HG03108 (cell line): ENCODE measurements around the gene PRKN.

ENCODE experiments used
- ATAC-seq: cut with Tn5 transposase; IDR thresholded peaks from one replicate; pipeline ENCODE4 v1.9.1; 2021; ENCODE audit warnings: moderate library complexity; ENCODE audit not compliant: unreplicated experiment

PRKN gene

DNA sequence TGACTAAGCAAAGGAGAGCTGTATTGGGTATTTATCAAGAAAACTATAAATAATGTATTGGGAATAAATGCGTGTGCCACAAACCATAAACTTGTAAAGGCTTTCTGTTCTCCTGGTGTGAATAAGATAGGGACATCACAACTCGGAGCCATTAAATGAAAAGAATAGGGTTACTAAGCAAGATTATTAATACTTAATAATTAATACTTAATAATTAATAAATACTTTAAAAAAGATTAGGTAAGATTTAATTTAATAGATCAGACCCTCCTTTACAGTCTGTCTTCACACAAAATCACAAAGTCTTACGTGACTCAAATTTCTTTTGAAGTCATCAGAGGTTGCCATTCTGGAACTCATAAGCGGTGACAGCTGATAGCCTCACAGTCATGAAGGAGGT, 648.9 kb downstream of the PRKN start:
- ATAC-seq: no peak

DNA sequence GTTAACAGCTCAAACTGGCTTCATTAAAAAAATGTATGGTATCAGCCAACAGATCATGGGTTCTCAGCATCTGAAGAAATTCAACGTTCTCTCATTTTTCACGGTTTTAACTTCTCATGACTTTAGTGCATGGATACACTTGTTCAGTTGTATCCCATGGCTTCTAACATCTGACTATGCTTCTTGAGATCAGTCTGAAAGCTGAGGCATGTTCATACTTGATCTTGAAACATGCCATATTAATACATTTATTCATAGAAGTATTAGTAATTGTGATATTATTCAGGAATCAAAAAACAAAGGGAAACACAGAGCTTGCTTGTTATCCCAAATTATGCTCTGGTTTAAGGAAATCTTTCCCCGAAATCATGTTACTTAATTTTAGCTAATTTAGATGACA, 649.4 kb downstream of the PRKN start:
- no peak for ATAC-seq

DNA sequence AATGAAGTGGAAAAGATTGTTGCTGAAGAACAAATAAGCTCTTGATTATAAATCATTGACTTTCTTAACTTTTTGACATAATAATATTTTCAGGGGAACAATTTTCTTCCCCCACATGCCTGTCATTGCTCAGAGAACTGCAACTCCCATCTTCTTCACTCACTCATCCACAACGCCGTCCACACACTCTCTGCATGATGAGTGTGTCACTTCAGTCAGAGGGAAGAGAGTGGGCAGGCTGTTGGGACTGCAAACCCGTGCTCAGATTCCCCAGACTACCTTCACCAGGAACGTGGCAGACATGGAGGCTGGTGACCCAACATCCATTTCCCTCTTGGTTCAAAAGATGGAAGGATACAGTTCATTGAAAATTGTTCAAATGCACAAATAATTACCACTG, 650.8 kb downstream of the PRKN start:
- ATAC-seq: no peak

DNA sequence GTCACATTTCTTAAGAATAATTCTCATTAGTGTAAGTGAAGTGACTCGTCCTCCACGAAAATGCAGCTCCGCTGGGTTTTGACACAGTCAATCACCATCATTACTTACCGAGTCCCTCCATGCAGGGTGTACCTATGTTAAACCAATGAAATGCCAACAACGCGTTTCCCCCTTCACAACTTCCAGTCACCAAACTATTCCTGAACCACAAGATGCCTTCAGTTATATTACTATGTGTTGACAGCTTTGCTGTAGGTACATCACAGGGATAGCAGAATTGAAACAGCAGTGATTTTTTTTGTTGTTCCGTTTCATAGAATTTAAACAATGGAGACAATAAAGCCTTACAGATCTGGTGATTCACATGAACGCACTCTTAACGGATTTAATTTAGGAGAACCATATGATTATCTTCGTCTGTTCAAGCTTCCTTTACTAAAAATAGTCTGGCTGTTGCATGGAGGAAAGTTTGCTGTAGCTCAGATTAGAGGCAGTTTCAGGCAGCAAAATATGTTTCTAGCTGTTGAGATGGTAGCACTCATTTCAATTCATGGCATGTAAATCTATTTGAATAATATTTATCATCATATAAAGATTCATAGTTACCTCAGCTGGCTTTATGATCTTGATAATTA, 652.8 kb downstream of the PRKN start:
- no peak for ATAC-seq

DNA sequence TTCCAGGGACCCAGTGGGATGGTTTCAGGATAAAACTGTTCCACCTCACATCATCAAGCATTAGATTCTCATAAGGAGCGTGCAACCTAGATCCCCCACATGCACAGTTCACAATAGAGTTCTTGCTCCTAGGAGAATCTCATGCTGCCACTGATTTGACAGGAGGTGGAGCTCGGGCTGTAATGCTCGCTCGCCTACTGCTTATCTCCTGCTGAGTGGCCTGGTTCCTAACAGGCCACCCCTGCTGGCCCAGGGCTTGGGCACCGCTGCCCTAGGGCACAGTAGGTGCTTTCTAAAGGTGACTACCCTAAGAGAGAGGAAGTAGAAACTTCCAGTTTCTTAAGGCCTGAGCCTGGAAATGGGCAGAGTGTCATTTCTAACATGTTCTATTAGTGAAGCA, 656.9 kb downstream of the PRKN start:
- no peak for ATAC-seq

DNA sequence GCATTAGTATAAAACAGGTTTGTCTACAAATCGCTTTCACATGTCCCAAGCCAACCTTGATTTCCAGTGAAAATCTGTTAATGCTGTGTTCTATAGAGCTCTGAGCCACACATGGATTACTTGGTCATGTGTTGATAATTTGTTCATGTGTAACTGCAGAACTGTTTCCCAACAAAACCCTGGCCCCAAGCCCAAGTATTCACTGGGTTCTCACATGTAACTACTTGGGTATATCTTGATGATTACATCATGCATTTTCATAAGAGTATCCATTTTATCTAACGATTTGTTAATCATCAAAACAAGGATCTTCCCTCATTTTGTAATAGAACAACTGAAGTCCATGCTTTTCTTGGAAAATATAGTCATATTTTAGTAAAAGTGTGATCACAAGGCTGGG, 657.6 kb downstream of the PRKN start:
- ATAC-seq: no peak

DNA sequence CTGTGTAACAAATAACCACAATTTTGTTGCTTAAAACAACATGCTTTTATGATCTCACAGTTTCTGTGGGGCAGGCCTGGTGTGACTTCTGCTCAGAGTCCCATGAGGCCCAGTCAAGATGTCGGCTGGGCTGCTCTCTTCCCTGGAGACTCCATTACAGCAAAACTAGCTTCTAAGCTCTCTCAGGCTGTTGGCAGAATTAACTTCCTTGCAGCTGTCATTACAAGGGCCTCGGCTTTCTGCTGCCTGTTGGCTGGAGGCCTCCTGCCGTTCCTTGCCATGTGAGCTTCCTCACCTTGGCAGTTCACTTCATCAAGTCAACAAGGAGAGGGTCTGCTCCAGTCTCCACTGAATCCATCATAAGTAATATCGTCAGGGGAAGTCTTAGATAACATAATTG, 659.2 kb downstream of the PRKN start:
- ATAC-seq: no peak

DNA sequence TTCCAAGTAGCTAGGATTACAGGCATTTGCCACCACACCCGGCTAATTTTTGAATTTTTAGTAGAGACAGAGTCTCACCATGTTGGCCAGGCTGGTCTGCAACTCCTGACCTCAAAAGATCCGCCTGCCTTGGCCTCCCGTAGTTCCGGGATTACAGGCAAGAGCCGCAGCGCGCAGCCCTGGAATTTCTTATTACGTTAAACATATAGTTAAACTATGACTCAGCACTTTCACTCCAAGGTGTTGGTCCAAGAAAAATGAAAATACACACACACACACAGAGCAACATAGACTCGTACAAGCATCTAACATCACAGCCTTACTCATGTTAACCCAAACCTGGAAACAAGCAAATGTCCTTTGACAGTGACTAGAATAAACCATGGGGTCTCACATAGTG, 663.9 kb downstream of the PRKN start:
- no peak for ATAC-seq

DNA sequence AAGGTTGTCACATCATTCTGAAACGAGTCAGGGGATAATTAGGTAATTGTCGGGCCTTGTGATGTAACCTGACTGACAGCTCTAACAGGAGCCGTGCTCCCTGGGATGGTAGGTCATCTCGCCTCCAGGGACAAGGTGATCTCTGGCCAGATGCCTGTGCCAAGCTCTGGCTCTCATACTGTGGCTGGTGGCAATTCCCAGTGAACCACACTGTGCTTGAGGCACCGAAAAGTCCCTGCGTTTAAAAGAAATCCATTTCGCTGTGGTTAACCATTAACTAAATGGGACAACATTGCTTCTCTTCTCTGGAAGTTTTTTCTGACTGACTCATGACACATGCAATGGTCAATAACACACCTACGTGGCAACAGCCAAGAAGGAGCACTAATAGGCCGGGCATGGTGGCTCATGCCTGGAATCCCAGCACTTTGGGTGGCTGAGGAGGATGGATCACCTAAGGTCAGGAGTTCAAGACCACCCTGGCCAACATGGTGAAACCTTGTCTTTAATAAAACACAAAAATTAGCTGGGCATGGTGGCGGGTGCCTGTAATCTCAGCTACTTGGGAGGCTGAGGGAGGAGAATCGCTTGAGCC, 669.2 kb downstream of the PRKN start:
- ATAC-seq: no peak

DNA sequence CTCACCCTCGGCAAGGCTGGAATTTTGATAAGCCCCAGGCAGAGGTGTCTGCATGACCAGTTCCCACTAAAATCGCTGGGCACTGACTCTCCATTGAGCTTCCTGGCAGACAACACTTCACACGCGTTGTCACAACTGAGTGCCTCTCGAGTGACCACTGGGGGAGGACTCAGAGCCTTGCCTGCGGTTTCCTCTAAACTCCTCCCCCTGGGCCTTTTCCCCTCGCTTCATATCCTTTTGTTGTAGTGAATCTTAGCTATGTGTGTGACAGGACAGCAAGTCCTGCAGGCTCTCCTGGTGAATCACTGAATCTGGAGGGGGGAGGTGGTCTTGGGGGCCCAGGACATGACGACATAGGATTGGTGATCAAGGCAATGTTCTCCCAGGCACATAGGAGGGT, 670.8 kb downstream of the PRKN start:
- no peak for ATAC-seq

DNA sequence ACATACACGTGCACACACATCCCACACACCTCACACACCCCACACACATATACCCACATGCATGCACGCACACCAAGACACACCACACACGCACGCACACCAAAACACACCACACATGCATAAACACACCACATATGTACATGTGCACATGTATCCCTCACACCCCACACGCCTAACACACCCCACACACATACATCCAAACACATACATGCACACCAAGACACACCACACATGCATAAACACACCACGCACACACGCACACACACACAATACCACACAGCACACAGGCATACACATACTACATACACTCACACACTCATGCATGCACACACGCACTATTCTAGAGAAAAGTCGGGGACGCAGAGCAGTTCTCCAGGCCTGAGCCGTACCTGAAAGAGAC, 671.5 kb downstream of the PRKN start:
- no peak for ATAC-seq

DNA sequence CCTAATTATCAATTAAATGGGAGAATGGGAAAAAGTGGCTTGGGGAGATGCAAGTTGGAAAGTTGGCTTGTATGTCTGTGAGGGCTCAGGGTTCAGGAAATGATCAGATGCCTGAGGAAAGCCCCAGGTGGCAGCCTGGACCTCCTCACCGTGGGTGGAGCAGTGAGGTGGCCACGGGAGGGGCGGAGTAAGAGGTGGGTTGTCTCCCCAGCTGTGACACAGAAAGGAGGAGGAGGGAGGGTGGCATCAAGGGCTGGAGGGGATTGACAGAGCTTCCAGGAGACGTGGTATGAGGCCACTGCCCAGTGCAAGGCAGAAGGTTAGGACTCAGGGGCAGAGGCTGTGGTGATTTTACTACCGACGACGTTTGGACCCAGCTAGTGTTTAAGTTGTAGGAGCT, 672.2 kb downstream of the PRKN start:
- ATAC-seq: no peak

DNA sequence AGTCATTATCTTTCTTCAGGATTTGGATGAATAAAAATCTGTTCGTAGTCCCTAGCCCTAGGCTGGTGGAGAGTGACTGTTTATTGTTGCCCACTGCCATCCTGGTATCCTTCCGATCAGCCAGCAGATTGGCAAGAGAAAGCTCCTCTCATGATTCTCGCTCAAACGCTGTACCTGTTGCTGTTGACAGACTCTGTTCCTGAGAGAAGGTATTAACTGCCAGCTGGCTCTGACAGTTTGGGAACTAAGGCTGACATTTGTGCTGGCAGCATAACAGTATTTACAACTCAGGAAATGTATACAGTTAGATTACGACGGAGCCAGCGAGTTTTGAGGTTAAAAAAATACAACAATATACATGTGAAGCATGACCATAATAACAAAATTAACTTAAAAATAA, 674.5 kb downstream of the PRKN start:
- no peak for ATAC-seq

DNA sequence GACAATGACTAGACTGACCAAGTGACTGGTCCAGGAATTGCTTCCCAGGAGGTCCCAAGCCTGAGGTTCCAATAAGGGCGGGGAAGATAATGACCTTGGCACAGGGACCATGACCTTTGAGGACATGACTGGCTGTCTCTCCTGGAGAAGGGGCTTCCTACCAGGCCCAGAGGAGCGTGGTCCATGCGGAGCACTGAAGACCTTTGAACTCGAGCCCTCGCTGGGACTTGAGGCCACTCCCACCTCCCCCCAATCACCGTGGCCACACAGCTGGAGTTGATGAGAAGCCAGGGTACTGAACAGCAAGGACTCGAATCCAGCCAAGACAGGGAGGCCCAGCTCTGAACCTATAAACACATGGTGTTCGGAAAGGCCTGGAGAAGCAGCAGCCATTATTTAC, 677.0 kb downstream of the PRKN start:
- ATAC-seq: no peak

DNA sequence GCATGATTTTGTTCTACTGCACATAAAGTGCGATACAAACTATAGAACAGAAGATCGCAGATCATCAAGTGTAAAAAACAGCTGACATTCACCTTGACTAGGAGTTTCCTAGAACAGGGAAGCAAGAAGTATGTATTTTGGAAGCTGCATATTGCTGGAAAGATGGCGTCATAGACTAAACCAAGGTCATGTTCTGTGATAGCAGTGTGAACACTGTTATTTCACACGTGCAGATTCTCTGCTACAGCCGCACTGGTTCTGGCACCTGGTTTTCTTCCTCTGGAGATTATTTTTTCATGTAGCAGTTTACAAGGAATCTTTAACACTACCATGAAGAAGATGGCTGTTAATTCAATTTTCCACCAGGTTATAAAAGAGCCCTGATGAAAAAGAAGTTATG, 681.2 kb downstream of the PRKN start:
- no peak for ATAC-seq

DNA sequence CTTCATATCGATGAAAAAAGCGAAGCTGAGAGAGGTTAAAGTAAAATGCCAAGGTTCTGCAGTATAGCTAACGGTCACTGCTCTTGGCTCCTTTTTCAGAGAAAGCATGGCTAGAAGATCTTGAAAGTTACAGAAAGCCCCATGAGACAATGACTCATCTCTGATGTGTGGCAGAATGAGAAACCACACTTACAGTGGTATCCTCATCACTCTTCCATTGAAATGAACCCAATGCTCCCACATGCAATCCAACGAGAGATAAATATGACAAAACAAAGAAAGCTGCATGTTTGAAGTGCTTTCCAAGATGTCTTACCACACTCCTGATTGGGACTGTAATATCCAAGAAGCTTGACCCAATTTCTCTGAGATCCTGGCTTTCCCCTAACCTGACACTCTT, 694.9 kb downstream of the PRKN start:
- ATAC-seq: no peak

DNA sequence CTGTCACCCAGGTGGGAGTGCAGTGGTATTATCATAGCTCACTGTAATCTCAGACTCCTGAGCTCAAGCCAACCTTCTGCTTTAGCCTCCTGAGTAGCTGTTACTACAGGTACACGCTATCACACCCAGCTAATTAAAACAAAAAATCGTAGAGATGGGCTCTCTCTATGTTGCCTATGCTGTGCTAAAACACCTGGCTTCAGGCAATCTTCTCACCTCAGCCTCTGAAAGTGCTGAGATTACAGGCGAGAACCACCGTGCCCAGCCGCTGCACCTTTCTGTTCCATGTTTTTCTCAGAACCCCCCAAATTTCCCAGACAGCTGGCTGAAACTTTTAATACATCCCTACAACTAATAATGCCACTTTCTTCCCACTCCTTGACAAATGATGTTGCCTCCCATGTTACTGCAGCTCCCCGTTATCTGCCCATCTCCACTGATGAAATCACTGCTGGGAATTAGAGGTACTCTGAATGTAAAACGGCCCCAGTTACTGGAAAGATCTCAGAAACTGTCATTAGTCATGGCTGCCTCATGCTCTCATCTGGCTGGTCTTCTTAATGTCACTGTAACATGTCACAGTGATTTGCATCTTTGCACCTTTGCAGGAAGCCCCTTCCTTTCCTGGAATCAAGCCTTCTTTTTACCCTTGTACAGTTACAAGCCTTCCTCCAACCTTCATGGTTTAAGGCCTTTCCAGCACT, 697.5 kb downstream of the PRKN start:
- ATAC-seq: no peak

DNA sequence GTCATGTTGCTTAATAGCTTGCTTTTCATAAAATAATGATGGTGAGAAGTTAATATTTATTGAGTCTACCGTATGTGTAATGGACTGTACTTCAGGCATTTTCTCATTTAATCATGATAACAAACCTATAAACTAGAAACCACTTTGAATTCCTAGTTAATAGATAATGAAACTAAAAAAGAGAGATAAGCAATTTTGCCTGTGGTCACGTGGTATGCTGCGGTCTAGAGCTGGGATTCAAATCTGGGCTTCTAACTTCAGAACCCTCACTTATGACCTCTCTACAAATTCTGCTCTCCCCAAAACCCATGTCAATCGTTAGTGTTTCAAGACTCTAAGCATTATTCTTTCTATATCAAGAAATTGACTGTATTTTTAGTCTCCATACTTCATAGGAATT, 700.7 kb downstream of the PRKN start:
- no peak for ATAC-seq

DNA sequence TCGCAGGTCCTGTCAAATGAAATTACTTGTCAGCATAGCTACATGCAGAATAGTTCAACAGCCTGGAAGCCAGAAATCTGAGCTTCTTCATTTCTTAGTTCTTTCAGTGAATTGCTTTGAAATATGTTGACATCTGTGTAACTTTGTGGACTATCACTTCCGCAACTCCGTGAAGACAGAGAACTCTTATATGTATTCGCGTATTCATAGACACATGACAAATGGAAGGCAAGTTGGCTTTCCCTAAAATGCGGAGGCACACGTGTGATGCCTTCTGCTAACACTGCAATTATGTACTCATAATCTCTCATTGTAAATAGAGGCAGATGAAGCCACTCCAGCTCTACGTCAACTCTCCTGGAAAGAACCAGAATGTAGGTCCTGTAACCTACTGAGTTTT, 701.5 kb downstream of the PRKN start:
- ATAC-seq: no peak

DNA sequence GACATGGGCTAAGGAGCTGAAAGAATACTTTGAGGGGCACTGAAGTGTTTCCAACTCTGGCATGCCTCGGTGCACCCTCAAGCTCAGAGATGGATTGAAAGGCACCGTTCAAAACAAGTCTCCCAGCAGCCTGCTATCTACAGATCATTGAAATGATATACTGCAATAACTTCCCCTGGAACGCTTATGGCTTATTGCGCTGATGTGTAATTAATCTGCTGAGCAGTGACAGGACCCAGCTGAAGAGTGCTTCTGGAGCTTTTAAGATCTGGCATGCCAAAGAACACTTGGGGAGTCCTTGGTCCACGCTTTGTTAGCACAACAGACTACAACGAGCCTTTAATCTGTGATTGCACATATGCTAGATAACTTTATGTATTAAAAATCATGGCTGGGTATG, 708.2 kb downstream of the PRKN start:
- no peak for ATAC-seq

DNA sequence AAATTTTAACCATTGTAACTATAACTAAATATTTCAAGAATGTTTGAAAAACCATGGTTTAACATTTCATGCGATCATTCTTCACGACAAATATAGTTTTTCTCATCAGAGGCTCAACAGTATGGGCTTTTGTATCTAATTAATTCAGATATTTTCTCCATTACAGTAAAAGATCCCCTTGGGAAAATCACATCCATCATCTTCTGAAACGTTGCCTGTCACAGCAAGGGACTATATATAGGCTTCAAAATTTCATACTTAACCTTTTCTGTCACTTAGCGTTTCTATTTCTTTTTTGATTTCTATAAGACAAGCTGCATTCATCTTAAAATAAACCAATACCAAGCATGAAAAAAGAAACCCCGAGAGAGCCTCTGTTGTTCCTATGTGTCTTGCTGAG, 710.0 kb downstream of the PRKN start:
- no peak for ATAC-seq

DNA sequence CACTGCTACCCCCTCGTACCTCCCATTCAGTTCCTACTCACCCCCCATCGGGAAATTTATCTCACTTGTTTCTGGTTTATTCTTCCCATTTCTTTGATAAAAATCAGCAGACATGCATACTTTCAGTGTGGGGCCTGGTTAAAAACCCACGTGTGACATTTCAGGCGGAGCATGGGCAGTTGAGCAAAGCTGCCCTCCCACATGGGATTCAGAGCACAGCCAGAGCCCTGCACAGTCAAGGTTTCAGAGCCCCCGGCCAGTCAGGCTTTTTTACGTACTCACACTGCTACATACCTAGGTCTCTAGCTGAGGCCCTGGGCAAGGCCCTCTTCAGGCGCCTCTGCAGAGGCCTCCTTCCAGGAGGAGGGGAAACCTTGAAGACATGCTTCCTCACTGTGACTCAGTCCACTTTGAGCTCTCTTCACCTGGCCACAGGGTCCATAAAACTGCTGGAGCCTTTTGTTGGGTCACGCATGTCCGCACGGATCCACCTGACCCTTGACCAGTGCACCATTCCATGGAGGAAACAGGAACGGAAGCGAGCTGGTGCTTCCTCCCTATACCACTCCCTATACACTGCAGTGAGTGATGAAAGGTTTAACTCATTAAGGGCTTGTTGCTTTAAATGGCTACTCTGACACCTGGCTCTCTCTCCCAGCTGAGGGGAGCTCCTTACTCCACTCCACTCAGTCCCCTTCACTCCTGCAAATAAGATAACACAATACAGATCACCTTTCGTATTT, 713.3 kb downstream of the PRKN start:
- ATAC-seq: no peak
